ENCODE results near the gene CORO1C. TPM values are rescaled to one million over a fixed set of nuclear protein-coding genes. Genes with fewer than 3 reads are reported as not detected.
A peak's percentile ranks its signal among the peaks of the same experiment; 100 is the strongest.

Gene CORO1C
- polyA plus RNA-seq, 3 donors = 58.9 to 66.0 (median 62.2) TPM

DNA sequence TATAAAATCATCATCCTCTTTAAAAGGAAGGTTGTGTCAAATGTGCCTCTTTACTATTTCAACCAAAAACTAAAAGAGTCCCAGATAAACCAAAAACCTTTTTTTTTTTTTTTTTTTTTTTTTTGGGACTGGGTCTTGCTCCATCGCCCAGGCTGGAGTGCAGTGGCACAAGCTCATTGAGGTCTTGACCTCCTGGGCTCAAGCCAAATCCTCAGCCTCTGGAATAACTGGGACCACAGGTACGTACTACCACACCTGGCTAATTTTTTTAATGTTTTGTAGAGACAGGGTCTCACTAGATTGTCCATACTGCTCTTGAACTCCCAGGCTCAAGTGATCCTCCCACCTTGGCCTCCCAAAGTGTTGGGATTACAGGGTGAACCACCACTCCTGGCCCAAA lies 81.2 kb downstream of the CORO1C start:
- no peak for DNase-seq

DNA sequence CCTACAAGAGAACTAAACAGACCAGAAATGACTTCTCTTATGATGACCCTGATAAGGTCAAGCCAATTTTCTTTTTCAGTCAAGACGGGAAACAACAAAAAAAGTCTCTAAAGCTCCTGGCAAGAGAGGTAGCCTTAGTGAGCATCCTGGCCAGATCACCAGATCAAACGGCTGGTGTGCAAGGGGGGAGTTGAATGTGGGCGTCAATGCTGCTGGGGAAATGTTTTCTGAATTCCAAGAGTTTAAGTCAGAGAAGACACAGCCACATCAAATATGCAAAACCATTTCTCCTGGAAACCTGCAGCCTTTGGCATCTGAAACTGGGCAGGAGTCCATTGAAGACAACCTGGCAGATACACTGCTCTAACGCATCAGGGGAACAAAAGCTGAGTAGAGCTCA lies 81.6 kb downstream of the CORO1C start:
- DNase-seq = no peak

DNA sequence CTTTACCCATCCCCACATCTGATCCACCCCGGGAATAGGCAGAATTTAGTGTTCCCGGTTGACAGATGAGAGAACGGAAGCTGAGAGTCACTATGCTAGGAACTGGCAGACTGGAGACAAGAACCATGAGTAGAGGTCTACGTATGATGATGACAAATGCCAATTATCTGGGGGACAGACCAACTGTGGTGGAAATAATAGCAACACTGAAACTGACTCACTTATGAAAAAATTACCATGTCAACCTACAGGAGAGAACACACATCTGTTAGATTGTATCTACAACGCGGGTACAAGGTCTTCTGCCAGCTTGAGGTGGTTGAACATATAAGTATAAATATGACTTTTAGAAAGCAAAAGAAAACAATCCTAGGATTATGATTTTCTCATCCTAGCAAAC lies 82.2 kb downstream of the CORO1C start:
- no peak for DNase-seq

DNA sequence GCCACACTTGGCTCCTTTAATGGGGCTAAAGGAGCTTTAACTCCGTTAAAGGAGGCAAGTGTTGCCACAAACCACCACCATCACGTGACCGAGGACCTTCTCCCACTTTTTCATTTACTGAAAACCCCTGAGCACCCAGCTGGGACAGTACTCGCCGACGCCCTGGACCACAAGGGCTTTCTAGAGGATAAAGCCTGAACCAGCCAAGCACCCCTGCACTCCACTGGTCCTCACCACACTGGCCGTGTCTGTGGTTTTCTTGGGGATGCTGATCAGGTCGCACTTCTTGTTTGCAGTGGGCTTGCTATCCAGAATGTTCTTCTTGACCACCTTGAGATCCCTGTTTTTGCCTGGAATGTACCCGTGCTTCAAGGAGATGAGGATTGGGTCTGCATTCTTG lies 82.9 kb downstream of the CORO1C start:
- no peak for DNase-seq

DNA sequence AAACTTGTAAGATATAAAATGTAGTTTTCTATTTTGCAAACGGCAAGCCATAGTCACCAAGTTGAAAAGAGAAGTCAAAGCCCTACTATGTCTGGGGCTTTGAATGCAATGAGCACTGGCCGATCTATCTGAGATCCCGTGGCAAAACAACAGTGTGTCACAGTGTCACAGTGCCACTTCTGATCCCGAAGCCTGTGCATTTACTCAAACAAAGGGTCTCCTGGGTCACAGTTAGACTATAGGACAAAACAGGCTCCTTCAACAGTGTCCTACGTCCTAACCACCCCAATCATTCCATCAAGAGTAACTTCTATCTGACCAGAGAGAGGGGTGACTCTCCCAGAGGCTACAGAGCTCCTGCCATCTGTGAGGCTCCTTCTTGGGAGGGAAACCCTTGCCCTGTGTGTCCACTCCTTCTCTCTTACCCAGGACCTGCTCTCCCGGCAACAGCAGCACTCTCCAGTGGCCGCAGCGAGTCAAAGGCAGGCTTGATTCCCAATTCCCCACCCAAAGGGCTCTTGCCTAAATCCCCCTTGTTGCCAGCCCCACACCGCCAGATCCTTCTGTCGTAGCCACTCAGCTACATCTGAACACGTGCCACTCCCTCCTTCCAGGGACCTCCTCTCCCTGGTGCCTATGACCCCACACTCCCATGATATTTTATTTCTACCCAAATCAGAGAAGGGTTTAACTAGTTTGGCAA lies 83.6 kb downstream of the CORO1C start:
- no peak for DNase-seq

DNA sequence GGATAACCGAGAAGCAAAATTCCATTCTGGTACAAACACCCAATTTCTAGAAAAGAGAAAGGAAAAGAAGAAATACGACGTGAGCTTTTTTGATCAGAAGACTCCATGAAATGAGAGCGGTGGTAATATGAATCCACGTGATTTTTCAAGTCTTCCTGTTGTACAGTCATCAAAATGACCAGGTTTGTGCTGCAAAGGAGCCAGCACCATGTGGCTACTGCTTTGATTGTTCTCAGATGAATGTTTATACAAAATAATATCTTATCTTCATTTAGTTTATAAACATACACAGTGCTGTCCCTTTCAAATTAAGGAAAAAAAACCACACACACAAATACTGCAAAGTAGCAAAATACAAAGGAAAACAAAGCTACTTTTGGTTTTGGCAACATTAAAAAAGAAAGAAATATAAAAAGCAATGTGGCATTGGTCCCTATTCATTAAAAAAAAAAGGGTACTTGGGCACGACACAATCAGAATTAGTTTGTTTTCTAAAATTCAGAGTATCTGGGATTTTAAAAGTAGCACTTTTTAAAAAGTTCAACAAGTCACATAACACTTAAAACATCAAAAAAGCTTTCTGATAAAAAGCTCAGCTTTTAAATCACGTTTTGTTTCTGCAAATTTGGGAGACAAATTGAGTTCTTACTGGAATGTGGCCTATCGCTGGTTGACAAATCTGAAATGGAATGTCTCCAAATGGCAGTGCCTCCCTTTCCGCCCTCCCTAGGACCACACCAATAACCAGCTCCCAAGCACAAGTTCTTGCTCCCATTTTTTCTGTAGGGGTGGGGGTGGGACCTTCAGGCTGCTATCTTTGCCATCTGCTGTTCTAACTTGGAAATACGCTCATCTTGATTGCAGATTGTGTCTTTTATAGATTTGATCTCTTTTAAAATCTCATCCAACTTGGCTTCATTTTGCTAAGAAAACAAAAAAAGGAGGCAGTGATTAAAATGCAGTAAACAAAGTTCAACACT lies 84.4 kb downstream of the CORO1C start:
- DNase-seq = no peak

DNA sequence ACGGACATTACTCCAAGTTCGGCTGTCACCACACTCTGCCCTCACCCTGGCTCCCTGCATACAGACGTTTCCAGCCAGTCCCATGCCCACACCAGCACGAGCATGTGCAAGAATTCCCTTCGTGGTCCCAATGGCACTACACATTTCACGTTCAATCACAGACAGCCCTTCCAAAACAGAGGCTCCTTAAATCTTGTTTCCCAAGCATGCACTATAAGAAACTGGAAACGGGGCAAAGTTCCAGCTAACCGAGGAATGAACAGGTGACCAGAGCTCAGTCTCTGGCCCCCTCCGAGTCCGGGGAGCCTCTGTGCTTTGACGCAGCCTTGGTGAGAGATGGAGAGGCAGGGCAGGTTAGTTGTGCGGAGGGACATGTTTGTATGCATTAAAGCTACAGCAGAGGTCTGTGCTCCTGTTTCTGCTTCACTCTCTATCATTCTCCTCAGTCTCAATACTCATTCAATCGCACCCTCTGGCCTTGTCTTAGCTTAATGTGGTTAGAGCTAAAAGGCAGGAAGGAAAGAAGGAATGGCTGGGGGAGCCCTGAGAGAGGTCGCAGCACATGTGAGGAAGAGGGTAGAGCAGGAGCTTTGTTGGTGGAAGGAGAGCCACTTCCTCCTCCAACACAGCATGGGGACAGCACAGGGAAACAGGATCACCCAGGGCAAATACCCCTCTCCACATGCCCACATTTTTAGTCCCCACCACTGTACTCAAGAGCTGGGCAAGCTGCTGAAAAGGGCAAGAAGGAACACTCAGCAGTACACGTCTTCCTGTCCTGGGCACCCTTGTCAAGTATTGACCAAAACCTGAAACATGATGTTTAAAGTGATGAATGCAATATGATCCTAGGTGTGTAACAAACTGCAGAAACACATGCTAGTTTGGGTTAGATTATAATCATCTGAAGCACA lies 85.4 kb downstream of the CORO1C start:
- no peak for DNase-seq

DNA sequence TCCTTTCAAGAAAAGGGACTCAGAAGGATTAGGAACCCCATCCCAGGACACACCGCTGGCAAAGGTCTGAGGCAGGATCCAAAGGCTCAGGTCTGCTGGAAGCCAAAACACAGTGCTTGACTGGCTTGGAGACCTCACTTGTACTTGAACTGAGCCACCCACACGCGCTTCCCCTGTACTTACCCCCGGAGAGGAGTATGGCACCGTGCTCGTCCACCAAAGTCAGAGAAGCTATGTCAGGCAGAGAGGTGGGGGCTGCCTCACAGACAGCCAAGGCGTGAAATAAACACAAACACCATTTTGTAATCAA lies 86.6 kb downstream of the CORO1C start:
- no peak for DNase-seq

DNA sequence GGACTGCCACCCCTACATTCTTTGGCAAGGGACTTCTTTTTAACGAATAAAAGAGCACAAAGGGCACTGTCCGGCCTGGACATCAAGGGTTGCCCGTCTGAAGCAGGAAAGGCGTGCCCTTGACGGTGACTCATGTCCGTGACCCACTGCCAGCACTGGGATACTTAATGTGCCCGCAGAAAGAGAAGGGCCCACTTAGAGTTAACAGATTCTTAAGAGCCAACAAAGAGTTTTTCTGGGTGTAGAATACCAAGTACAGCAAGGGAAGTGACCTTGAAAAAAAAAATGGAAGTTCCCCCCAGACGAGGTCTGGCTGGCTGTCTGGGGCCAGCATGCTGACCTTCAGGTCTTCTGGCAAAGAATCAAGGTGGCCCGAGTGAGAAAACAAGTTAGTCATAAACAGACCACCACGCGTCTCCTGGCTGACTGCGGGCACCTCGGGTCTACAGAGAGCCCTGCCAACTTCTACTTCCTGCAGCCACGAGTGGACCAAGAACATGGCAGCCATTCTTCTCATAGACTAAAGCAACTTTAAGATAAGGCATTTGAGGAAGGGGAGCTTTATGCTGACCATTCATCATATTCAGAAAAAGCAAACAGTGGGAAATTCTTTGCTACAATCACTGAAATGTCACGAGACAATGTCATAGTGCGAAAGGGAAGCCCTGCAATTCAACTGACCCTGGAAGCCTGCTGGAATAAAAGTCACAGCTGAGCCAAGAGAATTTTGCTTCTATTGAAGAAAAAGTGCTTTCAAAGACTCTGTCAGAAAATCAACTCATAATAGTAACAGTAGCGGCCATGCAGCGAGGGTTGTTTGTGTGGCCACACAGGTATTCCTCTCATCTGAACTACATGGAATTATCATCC lies 87.1 kb downstream of the CORO1C start:
- DNase-seq = no peak

DNA sequence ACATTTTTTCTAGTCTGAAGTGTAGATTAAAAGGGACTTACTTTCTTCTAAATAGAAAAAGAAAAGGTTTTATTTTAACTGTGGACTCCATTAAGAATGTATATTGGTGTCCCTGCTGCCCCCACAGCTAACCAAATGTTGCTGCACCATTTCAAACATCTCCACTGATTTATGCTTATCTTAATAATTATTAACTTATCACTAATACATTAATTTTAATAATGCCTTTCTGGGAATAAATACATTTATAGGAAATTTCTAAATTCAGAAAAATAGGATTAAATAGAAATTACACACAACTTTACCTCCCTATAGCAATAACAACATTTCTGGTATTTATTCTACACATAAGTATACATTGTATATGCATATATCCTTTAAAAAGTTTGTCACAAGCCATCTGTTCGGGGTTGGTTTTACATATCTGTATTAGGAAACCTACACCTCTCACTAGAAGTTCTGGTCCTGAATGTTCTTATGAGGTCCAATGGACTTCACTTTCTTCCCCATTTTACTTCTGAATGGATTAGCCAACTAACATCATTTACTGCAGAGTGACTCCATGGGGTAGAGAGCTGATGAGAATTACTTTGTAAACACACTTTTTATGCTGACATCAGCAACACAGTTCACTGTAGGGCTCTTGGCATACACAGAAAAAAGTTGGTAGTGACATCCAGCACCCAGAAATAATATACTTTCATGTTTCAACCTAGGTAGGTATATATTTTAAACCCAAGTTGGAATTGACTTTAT lies 88.2 kb downstream of the CORO1C start:
- no peak for DNase-seq

DNA sequence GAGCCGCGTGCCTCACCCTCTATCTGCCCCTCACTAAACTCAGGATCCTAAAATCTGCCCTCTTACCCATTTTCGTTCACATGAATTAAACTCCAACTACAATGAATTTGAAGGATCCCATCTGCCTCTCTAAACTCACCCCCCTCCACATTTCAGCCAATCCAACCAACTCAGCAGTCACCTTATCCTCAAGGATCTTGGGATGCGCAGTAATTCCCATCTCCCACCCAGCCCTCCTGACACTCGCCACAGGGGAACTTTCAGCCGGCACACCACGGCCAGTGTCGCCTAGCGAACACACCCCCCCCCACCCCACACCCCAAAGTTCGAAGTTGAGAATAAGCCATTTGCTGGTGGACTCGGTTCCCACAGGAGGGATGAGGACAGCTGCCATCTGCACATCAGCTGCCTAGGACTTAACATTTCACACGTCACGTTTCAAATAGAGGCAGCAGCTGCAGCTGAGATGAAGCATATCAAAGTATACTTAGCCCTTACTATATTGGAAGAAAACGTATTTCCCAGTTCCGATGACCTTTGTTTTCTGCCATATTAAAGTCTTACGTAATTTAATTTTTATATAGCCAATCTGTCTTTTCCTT lies 88.9 kb downstream of the CORO1C start:
- no peak for DNase-seq

DNA sequence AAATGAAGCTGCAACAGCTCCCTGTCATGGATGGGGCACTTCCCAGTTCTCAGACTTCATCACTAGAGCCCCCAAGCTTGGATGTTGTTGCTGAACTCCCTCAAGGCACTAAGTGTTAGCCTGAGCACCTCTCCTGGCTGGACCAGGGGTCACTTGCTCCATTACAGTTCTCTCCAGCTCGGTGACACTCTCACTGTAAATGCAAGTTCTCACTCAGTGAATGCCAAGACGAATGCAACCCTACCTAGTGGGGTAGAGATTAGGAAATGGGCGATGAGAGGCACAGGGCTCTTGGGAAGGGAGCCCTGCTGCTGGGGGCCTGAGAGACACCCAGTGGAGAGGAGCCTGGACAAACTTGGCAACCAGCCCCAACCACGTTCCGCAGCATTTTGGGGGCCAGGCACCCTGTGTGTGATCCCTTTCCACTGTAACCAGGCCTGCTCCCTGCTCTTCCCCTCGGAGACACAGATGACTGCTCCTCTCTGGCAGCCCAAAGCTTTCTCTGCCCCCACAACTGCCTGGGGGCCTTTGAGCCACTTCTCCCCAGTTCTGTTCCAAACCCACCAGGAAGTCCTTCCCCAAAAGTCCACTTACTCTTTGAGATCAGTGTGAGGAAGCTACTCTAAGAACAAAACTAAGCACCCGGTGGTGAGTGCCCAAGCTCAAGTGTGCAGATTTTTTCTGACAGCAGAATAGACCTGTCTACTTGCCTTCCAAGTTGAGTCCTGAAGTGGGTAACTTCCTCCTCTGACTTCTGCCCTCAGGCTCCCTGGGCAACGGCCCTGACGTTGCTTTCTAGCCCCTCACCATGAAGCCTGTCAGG lies 89.7 kb downstream of the CORO1C start:
- DNase-seq = no peak

DNA sequence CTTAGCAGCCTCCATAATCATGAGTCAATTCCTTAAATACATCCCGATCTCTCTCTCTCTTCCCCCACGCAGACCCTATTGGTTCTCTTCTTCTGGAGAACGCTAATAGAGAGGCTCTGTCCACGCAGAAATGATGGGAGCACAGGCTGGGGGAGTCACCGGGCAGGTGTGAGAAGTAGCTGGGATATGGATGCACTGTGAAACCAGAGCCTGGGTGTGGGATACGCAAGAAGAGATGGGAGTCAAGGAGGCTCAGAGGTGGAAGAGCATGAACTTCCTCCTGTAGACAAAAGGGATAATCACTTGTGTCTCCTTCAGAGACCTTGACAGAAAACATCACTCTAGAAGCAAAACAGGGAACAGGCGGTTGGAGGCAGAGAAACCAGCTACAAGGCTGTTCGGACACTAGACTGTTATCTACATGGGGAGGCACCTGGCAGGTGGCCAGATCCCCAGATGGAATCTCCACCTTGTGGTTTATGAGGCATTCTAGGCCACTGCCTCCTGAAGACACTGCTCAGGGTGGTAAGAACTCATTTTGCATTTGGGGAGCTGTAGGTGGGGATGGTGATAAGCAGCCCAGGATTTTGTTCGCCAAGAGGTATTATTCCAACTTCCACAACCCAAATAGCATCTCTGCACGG lies 90.4 kb downstream of the CORO1C start:
- DNase-seq = no peak

DNA sequence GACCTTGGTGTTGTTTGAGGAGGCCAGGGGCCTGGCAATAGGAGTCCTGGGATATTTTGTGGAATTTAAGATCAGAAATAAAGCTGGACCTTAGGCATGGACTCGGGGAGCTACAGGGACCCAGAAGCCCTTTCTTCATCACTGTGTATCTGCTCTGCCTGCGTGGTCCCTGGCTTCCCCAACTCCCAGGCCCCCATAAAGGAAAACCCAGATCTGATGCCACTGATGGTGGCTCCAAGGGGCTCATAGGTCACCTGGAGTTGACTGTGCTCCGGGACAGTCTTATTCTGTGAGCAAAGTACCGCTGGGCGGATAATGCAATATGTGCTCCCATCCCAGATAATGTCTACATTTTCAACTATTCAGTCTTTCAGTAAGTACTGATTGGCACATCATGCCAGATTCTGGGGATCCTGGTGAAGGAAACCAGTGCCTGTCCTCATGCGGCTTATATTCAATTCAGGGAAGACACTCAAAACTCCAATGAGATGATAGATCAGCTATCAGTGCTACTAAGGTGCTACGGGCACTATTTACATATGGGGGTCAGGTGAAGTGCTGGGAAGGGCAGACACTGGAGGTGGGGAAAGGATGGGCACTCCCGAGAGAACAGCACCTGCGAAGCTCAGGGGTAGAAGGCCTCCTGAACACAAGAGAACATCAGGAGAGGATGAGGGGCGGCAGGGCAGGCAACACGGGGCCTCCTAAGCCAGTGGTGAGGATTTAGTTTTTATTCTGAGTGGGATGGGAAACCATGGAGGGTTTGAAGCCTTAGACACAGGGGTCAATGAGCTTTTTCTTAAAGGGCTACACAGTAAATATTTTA lies 92.1 kb downstream of the CORO1C start:
- no peak for DNase-seq

DNA sequence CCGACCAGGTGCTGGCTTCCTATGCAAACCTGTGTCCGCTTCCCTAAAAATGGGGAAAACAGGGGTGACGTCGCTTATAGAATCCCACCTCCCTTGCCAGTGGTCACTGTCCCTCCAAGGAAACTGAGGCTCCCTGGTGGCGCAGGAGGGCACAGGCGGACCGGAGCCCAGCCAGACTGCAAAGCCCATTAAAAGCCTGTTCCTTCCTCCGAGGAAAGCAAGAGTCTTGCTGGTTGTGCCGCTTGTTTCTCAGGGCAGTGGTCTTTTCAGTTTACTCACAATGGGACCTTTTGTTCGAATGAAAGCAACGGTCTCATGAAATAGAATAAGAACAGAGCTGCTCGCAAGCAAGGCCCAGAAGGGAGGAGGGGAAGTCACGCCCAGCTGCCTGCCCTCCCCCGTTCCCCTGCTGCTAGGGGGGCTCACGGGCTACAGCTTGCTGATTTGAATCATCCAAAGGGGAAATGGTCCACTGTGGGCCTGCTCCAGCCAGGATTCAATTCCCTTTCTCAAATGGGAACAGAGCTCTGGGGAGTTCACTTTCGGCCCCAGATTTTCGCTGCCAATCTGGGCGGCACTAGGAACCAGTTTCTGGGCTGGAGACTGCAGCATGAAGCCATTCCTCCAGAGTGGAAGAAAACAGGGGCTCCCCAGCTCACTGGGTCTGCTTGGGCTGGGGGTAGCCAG lies 93.0 kb downstream of the CORO1C start:
- peak; percentile 44 for DNase-seq

DNA sequence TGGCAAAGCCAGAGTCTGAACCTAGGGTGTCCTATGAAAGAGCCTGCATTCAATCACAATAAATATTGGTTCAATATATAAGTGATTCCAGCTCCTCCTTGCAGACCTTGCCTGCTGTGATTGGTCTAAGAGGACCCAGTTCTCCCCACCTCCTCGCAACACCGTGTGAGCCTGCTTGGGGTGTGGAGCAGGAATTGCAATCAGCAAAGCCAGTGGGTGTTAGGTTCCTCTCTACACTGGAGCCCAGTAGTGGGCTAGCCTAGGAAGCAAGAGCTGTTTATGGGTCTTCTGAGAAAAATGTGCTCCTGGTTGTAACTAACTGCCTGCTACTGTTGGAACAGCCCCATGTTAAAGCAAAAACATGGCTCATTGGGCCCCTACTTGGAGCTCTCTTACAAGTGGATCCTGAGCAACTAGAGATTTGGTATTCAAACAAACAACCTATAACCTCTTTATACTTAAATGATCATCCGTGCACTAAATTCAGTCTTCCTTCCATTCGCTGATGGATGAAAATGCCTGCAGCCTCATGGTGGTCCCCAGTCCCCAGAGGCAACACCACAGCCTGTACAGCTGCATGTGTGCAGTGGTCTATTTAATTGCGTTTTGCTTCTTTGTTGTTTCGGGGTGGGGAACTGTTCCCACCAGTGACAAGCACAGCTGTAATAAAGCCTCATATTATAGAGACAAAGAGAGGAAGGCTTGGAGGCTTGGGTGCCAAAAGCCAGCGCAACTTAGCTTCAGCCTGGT lies 93.9 kb downstream of the CORO1C start:
- no peak for DNase-seq

All from renal pelvis (tissue), 4 donors.